HFF-Myc (cell line): Measurements from ENCODE around the gene SMYD1.

Source experiments
- DNase-seq: peaks from one replicate; pipeline ENCODE4 v3.0.0-alpha.2; 2011; ENCODE audit warnings: low read depth; ENCODE audit errors: extremely low read depth
- H3K4me3 ChIP-seq: replicated peaks from 2 replicates; pipeline ENCODE4 v1.5.1; 2011; ENCODE audit warnings: low read depth, mild to moderate bottlenecking, control low read depth, low read length
- CTCF ChIP-seq: IDR thresholded peaks from 2 replicates; pipeline ENCODE4 v1.5.1; 2012; ENCODE audit warnings: mild to moderate bottlenecking, low read depth, low read length, control low read depth; ENCODE audit errors: missing control alignments

The SMYD1 gene

GRCh38 chr2:88085099-88085498 is 17.5 kb downstream of the SMYD1 start:
- DNase-seq, result no peak
- TF ChIP-seq CTCF, result no peak
- no peak overlapping the region for H3K4me3 ChIP-seq

GRCh38 chr2:88085602-88086001 is 18.0 kb downstream of the SMYD1 start:
- TF ChIP-seq CTCF, result no peak
- no peak for DNase-seq
- H3K4me3 ChIP-seq, result no peak overlapping the region

GRCh38 chr2:88086401-88086800 is 18.8 kb downstream of the SMYD1 start:
- no peak for DNase-seq
- no peak for TF ChIP-seq CTCF

GRCh38 chr2:88087073-88087472 is 19.4 kb downstream of the SMYD1 start:
- no peak for DNase-seq
- H3K4me3 ChIP-seq, result no peak overlapping the region
- no peak for TF ChIP-seq CTCF

More at GRCh38 chr2:88086401-88086800, 18.8 kb downstream of the SMYD1 start:
- H3K4me3 ChIP-seq, result no peak overlapping the region

GRCh38 chr2:88087763-88088162 is 20.1 kb downstream of the SMYD1 start:
- DNase-seq, result no peak
- TF ChIP-seq CTCF, result no peak
- H3K4me3 ChIP-seq, result no peak overlapping the region

GRCh38 chr2:88088999-88089398 is 21.4 kb downstream of the SMYD1 start:
- H3K4me3 ChIP-seq, result no peak overlapping the region
- no peak for TF ChIP-seq CTCF

More at GRCh38 chr2:88088999-88089398, 21.4 kb downstream of the SMYD1 start:
- DNase-seq, result no peak
